GM13976 (cell line): ENCODE data around the gene STEAP1B.
"Not testable (repeated sequence)": the region's sequence is repeated elsewhere in the genome, so short reads cannot be mapped to it uniquely, and the experiment has no call there.

ENCODE experiments used
- DNase-seq: peaks from one replicate; pipeline ENCODE4 v3.0.0; 2012; ENCODE audit warnings: low spot score
- CTCF ChIP-seq: IDR thresholded peaks from 2 replicates; pipeline ENCODE4 v1.5.1; 2012; ENCODE audit warnings: borderline replicate concordance, mild to moderate bottlenecking; ENCODE audit not compliant: insufficient read depth; ENCODE audit errors: extremely low read depth, missing control alignments, control extremely low read depth
- in situ Hi-C: fragments of 300-500 bp; cut with MboI; formaldehyde crosslinking; loops from one replicate; pipeline ENCODE4 v1.12.0; 2022; ENCODE audit warnings: low sequenced_read_pairs, mixed read lengths, inconsistent platforms; ENCODE audit not compliant: unreplicated experiment

Gene STEAP1B

DNA sequence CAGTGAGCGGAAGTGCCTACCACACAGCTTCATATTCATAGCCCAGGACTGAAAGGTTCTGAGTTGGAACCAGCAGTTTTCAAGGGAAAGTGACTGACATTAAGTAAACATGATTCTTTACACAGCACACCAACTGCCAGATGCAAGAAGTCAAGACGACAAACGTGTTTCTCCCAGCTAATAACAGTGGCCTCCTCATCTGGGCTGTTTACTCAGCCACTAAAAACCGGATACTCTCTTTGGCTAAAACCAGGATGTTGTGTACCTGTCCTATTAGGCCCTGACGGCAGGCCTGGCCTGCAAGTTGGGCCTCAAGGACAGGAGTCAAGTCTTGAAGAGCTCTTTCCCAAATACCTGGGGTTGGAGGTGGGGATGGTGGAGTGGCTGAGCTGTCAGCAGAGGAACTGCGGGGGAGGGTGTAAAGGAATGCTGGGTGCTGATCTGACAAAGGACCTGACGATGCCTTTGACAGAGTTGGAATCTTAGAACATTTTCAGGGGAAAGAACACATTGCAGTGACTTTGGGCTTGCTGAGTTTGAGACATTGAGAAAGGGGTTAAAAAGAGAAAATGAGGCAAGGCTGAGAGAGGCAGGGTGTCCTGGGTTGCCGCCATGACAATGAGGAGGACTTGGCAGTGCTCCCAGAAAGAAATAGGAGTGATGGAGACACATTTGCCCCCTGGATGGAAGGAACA, 57.7 kb downstream of the STEAP1B start:
- DNase-seq: no peak
- in situ Hi-C loops: no loop called here
- TF ChIP-seq CTCF: no peak

GRCh38 chr7:22441157-22441556, 58.8 kb downstream of the STEAP1B start:
- no peak for DNase-seq
- no peak for TF ChIP-seq CTCF
- in situ Hi-C loops: no loop called here

DNA sequence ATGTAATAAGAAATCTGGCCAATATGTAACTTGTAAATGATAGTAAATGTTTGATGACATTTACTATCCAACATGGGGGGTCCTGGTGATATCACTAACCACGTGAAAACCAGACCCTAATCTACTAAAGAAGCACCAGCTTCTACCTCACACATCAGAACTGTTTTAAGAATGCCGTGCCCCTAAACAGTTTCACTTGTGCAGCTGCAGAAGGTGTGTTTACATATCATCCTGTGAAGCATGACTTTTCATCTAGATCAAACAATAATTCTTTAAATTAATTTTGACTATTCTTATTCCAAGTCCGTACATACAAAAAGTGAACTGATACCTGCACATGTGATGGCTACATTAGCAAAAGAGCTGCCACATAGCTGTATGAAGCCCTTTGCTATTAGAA, 61.0 kb downstream of the STEAP1B start:
- no peak for TF ChIP-seq CTCF
- DNase-seq: no peak
- in situ Hi-C loops: no loop called here

DNA sequence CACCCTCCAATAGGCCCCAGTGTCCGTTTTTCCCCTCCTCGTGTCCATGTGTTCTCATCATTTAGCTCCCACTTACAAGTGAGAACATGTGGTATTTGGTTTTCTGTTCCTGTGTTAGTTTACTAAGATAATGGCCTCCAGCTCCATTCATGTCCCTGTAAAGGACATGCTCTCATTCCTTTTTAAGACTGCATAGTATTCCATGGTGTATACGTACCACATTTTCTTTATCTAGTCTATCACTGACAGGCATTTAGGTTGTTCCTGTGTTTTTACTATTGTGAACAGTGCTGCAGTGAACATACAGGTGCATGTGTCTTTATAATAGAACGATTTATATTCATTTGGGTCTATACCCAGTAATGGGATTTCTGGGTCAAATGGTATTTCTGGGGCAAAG, 63.4 kb downstream of the STEAP1B start:
- in situ Hi-C loops, DNase-seq: not testable (repeated sequence)

DNA sequence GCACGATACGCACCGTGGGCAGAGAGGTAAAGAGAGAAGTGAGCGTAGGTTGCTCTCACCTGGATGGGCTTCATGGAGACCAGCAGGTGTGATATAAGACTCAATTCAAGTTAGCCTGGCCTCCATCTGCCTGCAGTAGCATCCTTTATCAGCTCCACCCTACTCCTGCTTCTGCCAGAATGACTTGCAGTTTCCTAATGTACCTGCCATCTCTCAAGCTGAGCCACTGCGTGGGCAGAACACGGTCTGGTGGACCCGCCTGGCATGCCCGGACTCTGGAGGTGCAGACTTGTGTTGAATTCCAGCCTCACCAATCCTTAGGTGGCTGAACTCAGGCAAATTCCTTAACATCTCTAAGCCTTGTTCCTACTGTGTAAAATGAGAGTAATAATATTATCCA, 64.3 kb downstream of the STEAP1B start:
- in situ Hi-C loops: no loop called here
- no peak for TF ChIP-seq CTCF
- no peak for DNase-seq

DNA sequence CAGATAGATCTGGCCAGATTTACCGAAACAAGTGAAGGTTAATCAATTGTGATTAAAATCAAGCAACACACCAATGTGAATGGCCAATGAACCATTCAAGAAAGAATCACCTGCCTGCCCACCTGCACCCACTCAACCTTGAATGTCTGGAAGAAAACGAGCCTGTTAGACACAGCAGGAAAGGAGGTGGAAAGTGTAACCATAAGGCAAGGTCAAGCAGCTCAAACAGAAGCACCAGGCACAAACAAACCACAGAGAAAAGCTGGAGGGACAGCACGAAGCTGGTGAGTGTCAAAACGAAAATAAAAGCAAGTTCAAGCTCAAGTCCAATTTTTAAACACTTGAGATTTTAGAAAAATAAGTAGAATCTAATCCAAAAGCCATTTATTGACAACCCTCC, 64.9 kb downstream of the STEAP1B start:
- in situ Hi-C loops: no loop called here
- TF ChIP-seq CTCF: no peak
- DNase-seq: no peak

DNA sequence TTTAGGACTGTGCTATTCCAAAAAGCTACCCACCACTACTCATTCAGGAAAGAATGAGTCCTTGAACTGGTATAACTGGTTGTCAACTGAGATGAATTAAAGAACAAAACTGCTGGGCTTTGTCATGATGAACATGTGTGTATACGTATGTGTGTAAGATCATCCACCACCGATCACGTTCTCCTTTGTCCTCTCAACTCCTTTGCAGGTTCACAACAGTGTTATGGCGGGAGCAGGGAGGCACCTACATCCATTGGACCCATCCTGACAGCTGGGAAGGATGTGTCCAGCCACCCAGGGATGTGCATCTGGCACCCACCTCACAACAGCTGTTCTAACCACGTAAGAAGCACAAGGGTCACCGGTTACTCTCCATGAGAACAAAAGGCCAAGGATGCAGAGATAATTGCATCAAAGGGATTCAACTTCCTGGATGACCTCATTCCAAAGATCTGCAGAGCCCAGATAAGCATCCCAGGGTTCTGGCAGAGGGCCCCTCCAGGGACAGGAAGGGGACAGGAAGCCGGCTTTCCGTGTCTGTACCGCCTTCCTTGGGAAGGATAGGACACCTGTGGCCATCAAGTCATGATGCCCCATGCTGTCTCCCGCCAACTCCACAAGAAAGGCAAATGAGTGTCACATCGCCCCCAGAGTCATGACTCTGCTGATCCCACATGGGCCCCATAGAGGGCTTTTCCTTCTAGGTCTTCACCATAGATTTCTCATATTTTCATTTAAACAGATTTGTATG, 66.1 kb downstream of the STEAP1B start:
- DNase-seq: no peak
- no peak for TF ChIP-seq CTCF
- in situ Hi-C loops: no loop called here

DNA sequence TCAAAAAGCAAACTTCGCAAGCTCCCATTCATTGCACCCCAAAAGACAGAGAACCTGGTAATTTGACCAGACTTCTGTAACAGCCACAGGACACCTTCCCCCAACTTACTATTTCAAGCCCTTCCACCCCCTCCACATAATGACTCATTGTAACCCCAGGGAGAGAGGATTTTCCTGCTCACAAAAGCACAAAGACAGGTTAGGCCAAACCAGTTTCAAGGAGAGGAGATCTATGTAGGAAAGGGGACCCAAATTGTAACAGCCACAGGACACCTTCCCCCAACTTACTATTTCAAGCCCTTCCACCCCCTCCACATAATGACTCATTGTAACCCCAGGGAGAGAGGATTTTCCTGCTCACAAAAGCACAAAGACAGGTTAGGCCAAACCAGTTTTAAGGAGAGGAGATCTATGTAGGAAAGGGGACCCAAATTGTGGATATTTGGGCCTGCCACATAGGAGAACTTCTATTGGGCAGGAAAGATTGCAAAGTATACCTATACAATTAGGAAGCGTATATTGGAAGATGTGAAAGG, 66.8 kb downstream of the STEAP1B start:
- DNase-seq, in situ Hi-C loops: not testable (repeated sequence)
